ENCODE results near the gene PEDS1. TPM values are rescaled to one million over a fixed set of nuclear protein-coding genes. Genes with fewer than 3 reads are reported as not detected.

The PEDS1 gene
- total and polyA plus RNA-seq, 4 donors: 4.8 to 19.3 (median 8.6) TPM

- Histone ChIP-seq H3K4me3 (ENCODE audit: low read depth in 1 of 3, low read length in 3 of 3) (no peak overlapping the region), H3K36me3 (ENCODE audit: control insufficient read depth in 4 of 4, insufficient read depth in 3 of 4, low read depth in 1 of 4, low read length in 3 of 4) (no peaks in the 10 kb centered on the region), H3K9ac (ENCODE audit: low read depth in 1 of 2, low read length in 2 of 2) (no peak overlapping the region), H3K27ac (ENCODE audit: low read depth in 1 of 2, low read length in 2 of 2) (no peak overlapping the region), H3K4me1 (ENCODE audit: control insufficient read depth in 4 of 4, insufficient read depth in 4 of 4, low read length in 3 of 4) (peaks cover 6 to 27% (median 17%) of the 10 kb centered on the region in 4 donors), H3K9me3 (ENCODE audit: control insufficient read depth in 4 of 4, low read length in 3 of 4) (no peaks in the 10 kb centered on the region), H3K27me3 (ENCODE audit: control insufficient read depth in 4 of 4, insufficient read depth in 4 of 4, low read length in 3 of 4) (no peaks in the 10 kb centered on the region)
- peak; percentile 94 for DNase-seq (ENCODE audit: low spot score)
- TF ChIP-seq TAF1 (conservative IDR thresholded peaks at IDR 0.05) (no peak), RAD21 (IDR thresholded peaks at IDR 0.05) (peak; percentile 98), RXRA (IDR thresholded peaks at IDR 0.05) (peak in 1 of 2 donors; percentile 59), REST (IDR thresholded peaks at IDR 0.05) (no peak), SP1 (IDR thresholded peaks at IDR 0.05) (no peak), HNF4G (IDR thresholded peaks at IDR 0.05) (no peak), CTCF (IDR thresholded peaks at IDR 0.05; ENCODE audit: low read depth, low read length, missing input control) (peak; percentile 98), HNF4A (conservative IDR thresholded peaks at IDR 0.05) (peak; percentile 64 to 74), EGR1 (IDR thresholded peaks at IDR 0.05; ENCODE audit: low read depth in 2 of 2) (no peak)
- 20% methylated on average over 5 of the region's 5 CpGs for WGBS
These were observed 15.9 kb upstream of the PEDS1 start for GRCh38 chr20:50169329-50169823.

- Histone ChIP-seq H3K9me3 (ENCODE audit: control insufficient read depth in 4 of 4, low read length in 3 of 4) (no peaks in the 10 kb centered on the region), H3K4me1 (ENCODE audit: control insufficient read depth in 4 of 4, insufficient read depth in 4 of 4, low read length in 3 of 4) (peaks cover 0 to 11% (median 6%) of the 10 kb centered on the region in 4 donors), H3K9ac (ENCODE audit: low read depth in 1 of 2, low read length in 2 of 2) (peak overlapping the region; percentile 35 to 93), H3K27me3 (ENCODE audit: control insufficient read depth in 4 of 4, insufficient read depth in 4 of 4, low read length in 3 of 4) (no peaks in the 10 kb centered on the region), H3K36me3 (ENCODE audit: control insufficient read depth in 4 of 4, insufficient read depth in 3 of 4, low read depth in 1 of 4, low read length in 3 of 4) (no peaks in the 10 kb centered on the region), H3K4me3 (ENCODE audit: low read depth in 1 of 3, low read length in 3 of 3) (peak overlapping the region; percentile 30 to 47 (median 36)), H3K27ac (ENCODE audit: low read depth in 1 of 2, low read length in 2 of 2) (peak overlapping the region; percentile 88 to 97)
- peak; percentile 89 for DNase-seq (ENCODE audit: low spot score)
- WGBS: 10% methylated on average over 20 of the region's 20 CpGs
- TF ChIP-seq FOXA2 (IDR thresholded peaks at IDR 0.05) (peak; percentile 90), SP1 (IDR thresholded peaks at IDR 0.05) (peak; percentile 77), ZBTB33 (IDR thresholded peaks at IDR 0.05) (peak; percentile 87), JUND (IDR thresholded peaks at IDR 0.05) (peak; percentile 98 to 99), HNF4G (IDR thresholded peaks at IDR 0.05) (no peak), FOXA1 (IDR thresholded peaks at IDR 0.05) (peak; percentile 3), REST (IDR thresholded peaks at IDR 0.05) (peak; percentile 81), NR2F2 (IDR thresholded peaks at IDR 0.05) (peak; percentile 67), RAD21 (IDR thresholded peaks at IDR 0.05) (peak; percentile 42 to 50), CTCF (IDR thresholded peaks at IDR 0.05; ENCODE audit: low read depth, low read length, missing input control) (no peak), GABPA (IDR thresholded peaks at IDR 0.05 in 1 of 2, conservative IDR thresholded peaks at IDR 0.05 in 1 of 2) (peak in 1 of 2 donors; percentile 40), MAX (IDR thresholded peaks at IDR 0.05) (peak; percentile 78)
These were observed 12.4 kb upstream of the PEDS1 start for GRCh38 chr20:50165684-50166554.
